Right cardiac atrium (tissue), 5 donors: Measurements from ENCODE around the gene TAPT1. TPM values are rescaled to one million over a fixed set of nuclear protein-coding genes. Genes with fewer than 3 reads are reported as not detected.

Experiments
- ATAC-seq, 2 donors: fragments of 200-7000 bp; cut with Tn5 transposase; one replicate each; pipeline versions ENCODE4 v1.8.0 to v1.9.1; 2020; ENCODE audit warnings: moderate library complexity in 2 of 2, mild to moderate bottlenecking in 1 of 2
- DNase-seq, 3 donors: peaks; one replicate each; pipeline ENCODE4 v3.0.0-alpha.2; 2020
- H3K27ac ChIP-seq: one replicate; pipeline ENCODE4 v1.5.1; 2013; ENCODE audit warnings: mild to moderate bottlenecking, low read length, control low read depth, moderate library complexity
- H3K27me3 ChIP-seq: one replicate; pipeline ENCODE4 v1.6.1; 2013; ENCODE audit not compliant: control insufficient read depth, insufficient read depth
- H3K4me1 ChIP-seq: one replicate; pipeline ENCODE4 v1.6.1; 2013; ENCODE audit warnings: low read length; ENCODE audit not compliant: control insufficient read depth, insufficient read depth
- H3K4me3 ChIP-seq: one replicate; pipeline ENCODE4 v1.5.1; 2013; ENCODE audit warnings: low read length, control low read depth
- H3K9me3 ChIP-seq: one replicate; pipeline ENCODE4 v1.6.1; 2013; ENCODE audit warnings: low read length; ENCODE audit not compliant: control insufficient read depth
- WGBS: extraction: QIAGEN DNeasy Blood & Tissue Kit; methylation state at CpG from one replicate; pipeline ENCODE4 v1.1.7; 2013; 5-methylcytosine and 5-hydroxymethylcytosine counted together
- intact Hi-C, 4 donors: fragments of 100-400 bp; cut with DNase I; formaldehyde crosslinking; loops; one replicate each; pipeline versions ENCODE4 v1.11.0 to v1.14.0; 2022 to 2023
- polyA plus RNA-seq: library from polyadenylated mRNA; stranded (reverse); fragments of 200-250 nt; gene quantifications from one replicate; pipeline ENCODE4 v1.2.3, GENCODE V29; 2013
- total RNA-seq, 4 donors: library from RNA; stranded (reverse); fragmentation: NEBNext Ultra II Directional; extraction: Animal tissue kit (Norgen Biotek cat#: 25700); gene quantifications; one replicate each; pipeline ENCODE4 v1.2.1, GENCODE V29; 2021
- donor health status: healthy with polysubstance abuse.
- donor health status: DM: no; HTN: yes; CAD: no.
- donor health status: DM: no; HTN: no; CAD: no.
- donor health status: DM: no; HTN: yes; CAD: no; lungs with severe emphysema.
- donor health status: DM: yes; HTN: yes; CAD: no.

TAPT1 gene
- total and polyA plus RNA-seq, 5 donors = 16.9 to 49.0 (median 39.1) TPM

GRCh38 chr4:16263056-16263455 lies 36.8 kb upstream of the TAPT1 start:
- no peak for ATAC-seq
- H3K9me3 ChIP-seq = no peaks in the 10 kb centered on the region
- WGBS = 69% methylated on average over 2 of the region's 2 CpGs
- no peak overlapping the region for H3K27ac ChIP-seq
- DNase-seq = no peak
- no peak overlapping the region for H3K4me3 ChIP-seq
- intact Hi-C loops = loop anchor here in 1 of 4 donors (10.0 kb wide), 1 partner anchor 58 kb away; no protein-coding TSS in a partner anchor
- H3K27me3 ChIP-seq = no peaks in the 10 kb centered on the region
- no peaks in the 10 kb centered on the region for H3K4me1 ChIP-seq

GRCh38 chr4:16262188-16262587 lies 35.9 kb upstream of the TAPT1 start:
- WGBS = 91% methylated on average over 4 of the region's 4 CpGs
- H3K27me3 ChIP-seq = no peaks in the 10 kb centered on the region
- no peaks in the 10 kb centered on the region for H3K9me3 ChIP-seq
- H3K4me1 ChIP-seq = no peaks in the 10 kb centered on the region
- no peak overlapping the region for H3K4me3 ChIP-seq
- H3K27ac ChIP-seq = no peak overlapping the region
- DNase-seq (no peak), ATAC-seq (no peak)
- intact Hi-C loops = loop anchor here in 1 of 4 donors (10.0 kb wide), 1 partner anchor 57 kb away; no protein-coding TSS in a partner anchor

- intact Hi-C loops = loop anchor here in 1 of 4 donors (10.0 kb wide), 1 partner anchor 57 kb away; no protein-coding TSS in a partner anchor
- 77% methylated on average over 5 of the region's 5 CpGs for WGBS
- no peaks in the 10 kb centered on the region for H3K4me1 ChIP-seq
- no peak overlapping the region for H3K27ac ChIP-seq
- ATAC-seq (no peak), DNase-seq (no peak)
- H3K9me3 ChIP-seq = no peaks in the 10 kb centered on the region
- no peaks in the 10 kb centered on the region for H3K27me3 ChIP-seq
- no peak overlapping the region for H3K4me3 ChIP-seq
Measured at GRCh38 chr4:16261313-16261878, 35.1 kb upstream of the TAPT1 start.

- no peaks in the 10 kb centered on the region for H3K9me3 ChIP-seq
- H3K27me3 ChIP-seq = no peaks in the 10 kb centered on the region
- H3K27ac ChIP-seq = no peak overlapping the region
- ATAC-seq = no peak
- no peaks in the 10 kb centered on the region for H3K4me1 ChIP-seq
- no peak overlapping the region for H3K4me3 ChIP-seq
- no peak for DNase-seq
- WGBS = 85% methylated on average over 4 of the region's 4 CpGs
- intact Hi-C loops = loop anchor here in 2 of 4 donors (5.0 to 10.0 kb wide), 2 partner anchors 55 to 63 kb away; no protein-coding TSS in a partner anchor
Measured at GRCh38 chr4:16259889-16260246, 33.6 kb upstream of the TAPT1 start.

GRCh38 chr4:16259241-16259888 lies 33.1 kb upstream of the TAPT1 start:
- no peak overlapping the region for H3K4me3 ChIP-seq
- intact Hi-C loops = loop anchor here in 1 of 4 donors (5.0 kb wide), 1 partner anchor 62 kb away; no protein-coding TSS in a partner anchor
- no peak for ATAC-seq
- 86% methylated on average over 1 of the region's 1 CpG for WGBS
- no peak overlapping the region for H3K27ac ChIP-seq
- H3K4me1 ChIP-seq = no peaks in the 10 kb centered on the region
- no peaks in the 10 kb centered on the region for H3K9me3 ChIP-seq
- H3K27me3 ChIP-seq = no peaks in the 10 kb centered on the region
- no peak for DNase-seq

- H3K27me3 ChIP-seq = no peaks in the 10 kb centered on the region
- no peaks in the 10 kb centered on the region for H3K9me3 ChIP-seq
- ATAC-seq = no peak
- 98% methylated on average over 2 of the region's 2 CpGs for WGBS
- no peak for DNase-seq
- intact Hi-C loops = loop anchor here in 1 of 4 donors (5.0 kb wide), 1 partner anchor 60 kb away; no protein-coding TSS in a partner anchor
- H3K4me1 ChIP-seq = peaks cover 2% of the 10 kb centered on the region
- H3K27ac ChIP-seq = no peak overlapping the region
- no peak overlapping the region for H3K4me3 ChIP-seq
Measured at GRCh38 chr4:16257611-16258010, 31.3 kb upstream of the TAPT1 start.

- H3K4me3 ChIP-seq = no peak overlapping the region
- H3K27ac ChIP-seq = no peak overlapping the region
- no peaks in the 10 kb centered on the region for H3K27me3 ChIP-seq
- peak in 1 of 3 donors; percentile 33 for DNase-seq
- WGBS = 98% methylated on average over 28 of the region's 28 CpGs
- no peaks in the 10 kb centered on the region for H3K9me3 ChIP-seq
- ATAC-seq = no peak
- intact Hi-C loops = loop anchor here in 1 of 4 donors (5.0 kb wide), 1 partner anchor 59 kb away; no protein-coding TSS in a partner anchor
- peaks cover 2% of the 10 kb centered on the region for H3K4me1 ChIP-seq
Measured at GRCh38 chr4:16256343-16256742, 30.1 kb upstream of the TAPT1 start.

- 96% methylated on average over 2 of the region's 2 CpGs for WGBS
- ATAC-seq (no peak), DNase-seq (no peak)
- H3K4me3 ChIP-seq = no peak overlapping the region
- no peaks in the 10 kb centered on the region for H3K27me3 ChIP-seq
- no peak overlapping the region for H3K27ac ChIP-seq
- intact Hi-C loops = loop anchor here in 1 of 4 donors (5.0 kb wide), 1 partner anchor 58 kb away; no protein-coding TSS in a partner anchor
- H3K4me1 ChIP-seq = peaks cover 3% of the 10 kb centered on the region
- H3K9me3 ChIP-seq = no peaks in the 10 kb centered on the region
Measured at GRCh38 chr4:16255730-16256129, 29.5 kb upstream of the TAPT1 start.

- Histone ChIP-seq H3K4me1 (peaks cover 3% of the 10 kb centered on the region), H3K27me3 (no peaks in the 10 kb centered on the region), H3K4me3 (no peak overlapping the region), H3K27ac (no peak overlapping the region), H3K9me3 (no peaks in the 10 kb centered on the region)
- WGBS = 87% methylated on average over 2 of the region's 2 CpGs
- ATAC-seq (no peak), DNase-seq (no peak)
- intact Hi-C loops = no loop called here
Measured at GRCh38 chr4:16253127-16253960, 27.1 kb upstream of the TAPT1 start.

GRCh38 chr4:16250661-16251365 lies 24.5 kb upstream of the TAPT1 start:
- intact Hi-C loops = no loop called here
- 86% methylated on average over 6 of the region's 6 CpGs for WGBS
- Histone ChIP-seq H3K9me3 (no peaks in the 10 kb centered on the region), H3K27me3 (no peaks in the 10 kb centered on the region), H3K27ac (no peak overlapping the region), H3K4me1 (peaks cover 3% of the 10 kb centered on the region), H3K4me3 (no peak overlapping the region)
- ATAC-seq = no peak
- no peak for DNase-seq
